K562 (cell line): ENCODE measurements around the gene ELMO1. TPM values are rescaled to one million over a fixed set of nuclear protein-coding genes. Genes with fewer than 3 reads are reported as not detected.

Experiments used
- ATAC-seq: fragments of 200-7000 bp; cut with Tn5 transposase; 3 replicates; pipeline ENCODE4 v1.9.1; 2020; ENCODE audit warnings: moderate library complexity
- BruUV-seq: library from RNA; stranded (reverse); fragments of 400-500 nt; replicated peaks from 2 replicates; lab custom pipeline; 2021; lab: Mats Ljungman, UMichigan
- CTCF ChIA-PET: fragments of 300-600 bp; formaldehyde crosslinking; extraction: SDS; loops from one replicate; lab custom pipeline; 2021; ENCODE audit warnings: low intra/inter-chr PET ratio; lab: Yijun Ruan, JAX
- POLR2A ChIA-PET: fragments of 300-600, 350-650 bp; sonication (Branson Sonifier 250); formaldehyde crosslinking; extraction: SDS; loops from one replicate; lab custom pipeline; 2021; ENCODE audit warnings: antibody characterized with exemption, inconsistent platforms; lab: Yijun Ruan, JAX
- DNase-seq, 4 experiments: peaks; one replicate each; pipeline versions ENCODE4 v3.0.0 to v3.0.0-alpha.2; 2011 to 2018; ENCODE audit warnings: low spot score in 3 of 4, mixed read lengths in 3 of 4; ENCODE audit errors: extremely low read depth in 1 of 4
- FAIRE-seq: peaks from 2 replicates; lab custom pipeline; 2011; peaks lifted over from hg19 to GRCh38; lab: Jason Lieb, UNC
- H2AFZ ChIP-seq: 2 replicates; pipeline ENCODE4 v1.6.0; 2011; ENCODE audit warnings: low read depth, low read length, control low read depth, inconsistent platforms
- H3K27ac ChIP-seq: fragments of 200-600 bp; 3 replicates; pipeline ENCODE4 v1.8.0; 2011; ENCODE audit warnings: low read depth, mild to moderate bottlenecking, control low read depth, inconsistent platforms, low read length, moderate library complexity, mixed read lengths; ENCODE audit errors: extremely low read depth
- H3K27me3 ChIP-seq, 2 experiments: fragments of 300-600 bp in 1 of 2; 2 replicates in 1 of 2; 3 replicates in 1 of 2; pipeline versions ENCODE4 v1.6.0 to v1.8.0; 2011; ENCODE audit warnings: inconsistent platforms in 2 of 2, low read length in 2 of 2, mild to moderate bottlenecking in 1 of 2, mixed read lengths in 1 of 2, moderate library complexity in 1 of 2; ENCODE audit not compliant: control insufficient read depth in 2 of 2, insufficient read depth in 2 of 2
- H3K36me3 ChIP-seq: fragments of 300-600 bp; 3 replicates; pipeline ENCODE4 v1.8.0; 2011; ENCODE audit warnings: mild to moderate bottlenecking, low read length, inconsistent platforms; ENCODE audit not compliant: control insufficient read depth, insufficient read depth
- H3K4me1 ChIP-seq, 2 experiments: fragments of 200-600 bp in 1 of 2; replicated peaks in 1 of 2; 2 replicates in 1 of 2; 3 replicates in 1 of 2; pipeline versions ENCODE4 v1.5.1 to v1.8.0; 2011; ENCODE audit warnings: inconsistent platforms in 2 of 2, low read length in 2 of 2, mild to moderate bottlenecking in 1 of 2, mixed read lengths in 1 of 2, moderate library complexity in 1 of 2; ENCODE audit not compliant: control insufficient read depth in 2 of 2, insufficient read depth in 2 of 2
- H3K4me2 ChIP-seq: 2 replicates; pipeline ENCODE4 v1.6.1; 2011; ENCODE audit warnings: low read length, control low read depth, inconsistent platforms, mixed read lengths; ENCODE audit not compliant: insufficient read depth
- H3K4me3 ChIP-seq: fragments of 200-600 bp; sonication (generic), shearing (Covaris generic); 2 replicates; pipeline ENCODE4 v1.5.1; 2016; ENCODE audit warnings: control low read depth, inconsistent platforms
- H3K79me2 ChIP-seq: fragments of 200-600 bp; 3 replicates; pipeline ENCODE4 v1.8.0; 2011; ENCODE audit warnings: low read length, inconsistent platforms; ENCODE audit not compliant: control insufficient read depth, insufficient read depth
- H3K9ac ChIP-seq, 2 experiments: 2 replicates each; pipeline versions ENCODE4 v1.6.0 to v1.6.1; 2011; ENCODE audit warnings: low read depth in 2 of 2, low read length in 2 of 2, control low read depth in 1 of 2, inconsistent platforms in 1 of 2, mild to moderate bottlenecking in 1 of 2, mixed read lengths in 1 of 2; ENCODE audit not compliant: insufficient read depth in 1 of 2
- H3K9me1 ChIP-seq: one replicate; pipeline ENCODE4 v1.6.0; 2011; ENCODE audit warnings: inconsistent platforms, mild to moderate bottlenecking, low read length, moderate library complexity; ENCODE audit not compliant: control insufficient read depth, insufficient read depth
- H3K9me3 ChIP-seq: replicated peaks from 2 replicates; pipeline ENCODE4 v1.5.1; 2011; ENCODE audit warnings: low read depth, low read length, inconsistent platforms; ENCODE audit not compliant: control insufficient read depth, insufficient read depth
- H4K20me1 ChIP-seq: replicated peaks from 2 replicates; pipeline ENCODE4 v1.6.1; 2011; ENCODE audit warnings: low read length, inconsistent platforms, mixed read lengths; ENCODE audit not compliant: control insufficient read depth, insufficient read depth
- DPF2 ChIP-seq: fragments of 450-650 bp; IDR thresholded peaks from 2 replicates; pipeline ENCODE4 v1.6.1; 2016
- FOSL1 ChIP-seq: fragments of 200-800 bp; sonication (Bioruptor generic); conservative IDR thresholded peaks from 2 replicates; pipeline ENCODE4 v1.6.1; 2016; ENCODE audit warnings: missing genetic modification characterization, missing compliant biosample characterization
- FOXJ3 ChIP-seq: sonication (generic); formaldehyde crosslinking; IDR thresholded peaks from 2 replicates; pipeline ENCODE4 v1.4.0; 2020; ENCODE audit warnings: mild to moderate bottlenecking, missing genetic modification reagents
- KDM4B ChIP-seq, 2 experiments: fragments of 450-650 bp in 1 of 2; sonication (generic) in 1 of 2; IDR thresholded peaks; 2 replicates each; pipeline ENCODE4 v1.6.1; 2016 to 2017; ENCODE audit warnings: borderline replicate concordance in 2 of 2, antibody characterized with exemption in 1 of 2, low read depth in 1 of 2, mild to moderate bottlenecking in 1 of 2
- MCM7 ChIP-seq, 2 experiments: fragments of 450-650 bp; IDR thresholded peaks; 2 replicates each; pipeline ENCODE4 v1.6.1; 2016 to 2018
- NFRKB ChIP-seq: fragments of 450-650 bp; IDR thresholded peaks from 2 replicates; pipeline ENCODE4 v1.6.1; 2016; ENCODE audit warnings: low read depth
- TAF9B ChIP-seq: fragments of 450-650 bp; IDR thresholded peaks from 2 replicates; pipeline ENCODE4 v1.6.1; 2018; ENCODE audit warnings: mild to moderate bottlenecking; ENCODE audit not compliant: partially characterized antibody
- THAP12 ChIP-seq: fragments of 250-450 bp; sonication (Bioruptor Pico); IDR thresholded peaks from 2 replicates; pipeline ENCODE4 v1.9.0; 2021; ENCODE audit warnings: mild to moderate bottlenecking, inconsistent platforms
- ZNF274 ChIP-seq: IDR thresholded peaks from 2 replicates; pipeline ENCODE4 v1.6.1; 2011; ENCODE audit warnings: low read depth, mild to moderate bottlenecking, low read length, moderate library complexity, borderline replicate concordance
- ZNF561 ChIP-seq: fragments of 450-650 bp; formaldehyde crosslinking; conservative IDR thresholded peaks from 2 replicates; pipeline ENCODE4 v1.4.0; 2020; ENCODE audit warnings: mild to moderate bottlenecking, moderate library complexity
- in situ Hi-C: fragments of 300-500 bp; cut with MboI; formaldehyde crosslinking; loops from 4 replicates; pipeline ENCODE4 v1.15.0; 2018; ENCODE audit warnings: inconsistent platforms, mixed read lengths
- intact Hi-C: fragments of 100-400 bp; cut with micrococcal nuclease; formaldehyde crosslinking; loops from 2 replicates; pipeline ENCODE4 v1.14.2; 2022
- polyA plus RNA-seq, 8 experiments: library from polyadenylated mRNA; depleted of rRNA in 4 of 8; stranded (reverse) in 5 of 8; unstranded in 3 of 8; fragments of >200 nt; fragmentation: Nextera tagmentation in 2 of 8; fragmentation: Illumina TruSeq in 1 of 8; extraction: Ambion mirVana in 2 of 8; extraction: Trizol in 1 of 8; gene quantifications; 2 replicates each; pipeline versions ENCODE4 v1.2.1 to v1.2.3, GENCODE V29; 2011 to 2014; ENCODE audit warnings: inconsistent platforms in 1 of 8, missing spikeins in 1 of 8
- total RNA-seq, 7 experiments: library from RNA; depleted of rRNA in 6 of 7; stranded (reverse); fragments of >200 nt in 6 of 7; fragmentation: Illumina TruSeq in 2 of 7; extraction: Trizol in 2 of 7; gene quantifications; 2 replicates each; pipeline versions ENCODE4 v1.2.1 to v1.2.3, GENCODE V29; 2011 to 2021; ENCODE audit warnings: low replicate concordance in 1 of 7
- TF ChIP-seq, protein P1 (sequence below), 3 experiments: fragments of 200-800 bp in 1 of 3; fragments of 250-450 bp in 1 of 3; fragments of 450-650 bp in 1 of 3; sonication (Bioruptor Pico) in 1 of 3; sonication (Bioruptor generic) in 1 of 3; formaldehyde crosslinking in 1 of 3; IDR thresholded peaks; 2 replicates each; pipeline versions ENCODE4 v1.6.1 to v1.8.0; 2016 to 2022; ENCODE audit warnings: mild to moderate bottlenecking in 2 of 3, missing genetic modification characterization in 2 of 3, missing compliant biosample characterization in 1 of 3, moderate library complexity in 1 of 3

ELMO1 gene
- total and polyA plus RNA-seq, 9 of the 15 experiments (the other 6 are each of a cell fraction or from before 2014, with no cell fraction given): 0.36 to 7.2 (median 3.6) TPM

- ChIA-PET CTCF (no interaction called here), POLR2A (no interaction called here)
- FAIRE-seq: no peak
- Histone ChIP-seq H3K27me3 (peaks cover 3 to 6% of the 10 kb centered on the region in 2 experiments; a peak in 1 of 5 replicates), H3K9me3 (no peaks in the 10 kb centered on the region), H4K20me1 (no peaks in the 10 kb centered on the region), H3K4me1 (no peaks in the 10 kb centered on the region), H3K36me3 (no peaks in the 10 kb centered on the region), H3K79me2 (no peaks in the 10 kb centered on the region), H3K9me1 (no peaks in the 10 kb centered on the region), H2AFZ (no peak overlapping the region), H3K4me2 (no peak overlapping the region), H3K27ac (no peak overlapping the region), H3K9ac (no peak overlapping the region), H3K4me3 (no peak overlapping the region)
- BruUV-seq: no TSS peak
- ATAC-seq: no peak
- in situ Hi-C loops: no loop called here
- intact Hi-C loops: no loop called here
- TF ChIP-seq TAF9B: no peak
- no peak for TF ChIP-seq MCM7 (IDR thresholded peaks at IDR 0.05)
- no peak for TF ChIP-seq ZNF561
- no peak for TF ChIP-seq ZNF274
- no peak for TF ChIP-seq KDM4B (IDR thresholded peaks at IDR 0.05; ENCODE audit: borderline replicate concordance in 2 of 2, low read depth in 1 of 2)
- TF ChIP-seq, protein P1, sequence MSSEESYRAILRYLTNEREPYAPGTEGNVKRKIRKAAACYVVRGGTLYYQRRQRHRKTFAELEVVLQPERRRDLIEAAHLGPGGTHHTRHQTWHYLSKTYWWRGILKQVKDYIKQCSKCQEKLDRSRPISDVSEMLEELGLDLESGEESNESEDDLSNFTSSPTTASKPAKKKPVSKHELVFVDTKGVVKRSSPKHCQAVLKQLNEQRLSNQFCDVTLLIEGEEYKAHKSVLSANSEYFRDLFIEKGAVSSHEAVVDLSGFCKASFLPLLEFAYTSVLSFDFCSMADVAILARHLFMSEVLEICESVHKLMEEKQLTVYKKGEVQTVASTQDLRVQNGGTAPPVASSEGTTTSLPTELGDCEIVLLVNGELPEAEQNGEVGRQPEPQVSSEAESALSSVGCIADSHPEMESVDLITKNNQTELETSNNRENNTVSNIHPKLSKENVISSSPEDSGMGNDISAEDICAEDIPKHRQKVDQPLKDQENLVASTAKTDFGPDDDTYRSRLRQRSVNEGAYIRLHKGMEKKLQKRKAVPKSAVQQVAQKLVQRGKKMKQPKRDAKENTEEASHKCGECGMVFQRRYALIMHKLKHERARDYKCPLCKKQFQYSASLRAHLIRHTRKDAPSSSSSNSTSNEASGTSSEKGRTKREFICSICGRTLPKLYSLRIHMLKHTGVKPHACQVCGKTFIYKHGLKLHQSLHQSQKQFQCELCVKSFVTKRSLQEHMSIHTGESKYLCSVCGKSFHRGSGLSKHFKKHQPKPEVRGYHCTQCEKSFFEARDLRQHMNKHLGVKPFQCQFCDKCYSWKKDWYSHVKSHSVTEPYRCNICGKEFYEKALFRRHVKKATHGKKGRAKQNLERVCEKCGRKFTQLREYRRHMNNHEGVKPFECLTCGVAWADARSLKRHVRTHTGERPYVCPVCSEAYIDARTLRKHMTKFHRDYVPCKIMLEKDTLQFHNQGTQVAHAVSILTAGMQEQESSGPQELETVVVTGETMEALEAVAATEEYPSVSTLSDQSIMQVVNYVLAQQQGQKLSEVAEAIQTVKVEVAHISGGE (CRISPR knock-in tag; IDR thresholded peaks at IDR 0.05): no peak
- TF ChIP-seq THAP12 (CRISPR knock-in tag): no peak
- no peak for TF ChIP-seq DPF2
- no peak for TF ChIP-seq FOXJ3
- TF ChIP-seq FOSL1 (tag): no peak
- no peak for TF ChIP-seq NFRKB
- no peak for DNase-seq
Observed at GRCh38 chr7:37431413-37431812, 17.3 kb downstream of the ELMO1 start.
